GM19455 (cell line): ENCODE data around the gene MBD5.

ENCODE experiments used
- ATAC-seq: cut with Tn5 transposase; IDR thresholded peaks from one replicate; pipeline ENCODE4 v1.9.1; 2021; ENCODE audit not compliant: unreplicated experiment

MBD5 gene

GRCh38 chr2:148513427-148513826, 492.5 kb downstream of the MBD5 start:
- ATAC-seq = no peak

- no peak for ATAC-seq
Observed at GRCh38 chr2:148515120-148515519, 494.2 kb downstream of the MBD5 start.

- no peak for ATAC-seq
Observed at GRCh38 chr2:148515976-148516375, 495.1 kb downstream of the MBD5 start.

GRCh38 chr2:148517296-148517695, 496.4 kb downstream of the MBD5 start:
- no peak for ATAC-seq

- ATAC-seq = no peak
Observed at GRCh38 chr2:148517822-148518221, 496.9 kb downstream of the MBD5 start.

- ATAC-seq = no peak
Observed at GRCh38 chr2:148519013-148519412, 498.1 kb downstream of the MBD5 start.

GRCh38 chr2:148521181-148521580, 500.3 kb downstream of the MBD5 start:
- no peak for ATAC-seq

- no peak for ATAC-seq
Observed at GRCh38 chr2:148523315-148523714, 502.4 kb downstream of the MBD5 start.

GRCh38 chr2:148524519-148524919, 503.6 kb downstream of the MBD5 start:
- no peak for ATAC-seq

- no peak for ATAC-seq
Observed at GRCh38 chr2:148525130-148525529, 504.2 kb downstream of the MBD5 start.

GRCh38 chr2:148526509-148527346, 505.8 kb downstream of the MBD5 start:
- no peak for ATAC-seq

GRCh38 chr2:148527488-148528340, 506.8 kb downstream of the MBD5 start:
- no peak for ATAC-seq

- ATAC-seq = no peak
Observed at GRCh38 chr2:148528356-148529064, 507.6 kb downstream of the MBD5 start.

GRCh38 chr2:148529745-148530144, 508.9 kb downstream of the MBD5 start:
- no peak for ATAC-seq

GRCh38 chr2:148530350-148530749, 509.5 kb downstream of the MBD5 start:
- ATAC-seq = no peak

GRCh38 chr2:148531235-148531634, 510.3 kb downstream of the MBD5 start:
- no peak for ATAC-seq

- ATAC-seq = no peak
Observed at GRCh38 chr2:148531669-148532428, 511.0 kb downstream of the MBD5 start.

- ATAC-seq = no peak
Observed at GRCh38 chr2:148533004-148533403, 512.1 kb downstream of the MBD5 start.

GRCh38 chr2:148533685-148534084, 512.8 kb downstream of the MBD5 start:
- ATAC-seq = no peak

- no peak for ATAC-seq
Observed at GRCh38 chr2:148534416-148535204, 513.7 kb downstream of the MBD5 start.
